HG03558 (cell line): Measurements from ENCODE around the gene ZFPL1.
A peak's percentile ranks its signal among the peaks of the same experiment; 100 is the strongest.

Experiments used
- ATAC-seq: cut with Tn5 transposase; IDR thresholded peaks from one replicate; pipeline ENCODE4 v1.9.1; 2021; ENCODE audit warnings: moderate number of reproducible peaks; ENCODE audit not compliant: unreplicated experiment; ENCODE audit errors: extremely low read depth

ZFPL1 gene

DNA sequence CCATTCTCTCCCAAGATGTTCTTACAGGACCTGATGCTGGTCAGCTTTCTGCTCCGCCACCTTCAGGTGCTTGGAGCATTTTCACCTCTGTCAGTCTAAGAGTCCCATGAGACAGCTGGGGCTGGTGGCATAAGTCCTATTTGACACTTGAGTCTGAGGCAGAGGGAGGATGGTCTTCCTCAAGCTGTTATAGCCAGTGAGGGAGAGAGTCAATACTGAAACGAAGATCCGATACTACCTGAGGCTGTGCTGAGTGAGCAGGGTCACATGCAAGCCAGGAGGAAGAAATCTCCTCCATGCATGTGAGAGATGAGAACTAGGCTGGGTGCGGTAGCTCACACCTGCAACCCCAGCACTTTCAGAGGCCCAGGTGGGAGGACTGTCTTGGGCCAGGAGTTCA is 5.6 kb downstream of the ZFPL1 start:
- no peak for ATAC-seq

DNA sequence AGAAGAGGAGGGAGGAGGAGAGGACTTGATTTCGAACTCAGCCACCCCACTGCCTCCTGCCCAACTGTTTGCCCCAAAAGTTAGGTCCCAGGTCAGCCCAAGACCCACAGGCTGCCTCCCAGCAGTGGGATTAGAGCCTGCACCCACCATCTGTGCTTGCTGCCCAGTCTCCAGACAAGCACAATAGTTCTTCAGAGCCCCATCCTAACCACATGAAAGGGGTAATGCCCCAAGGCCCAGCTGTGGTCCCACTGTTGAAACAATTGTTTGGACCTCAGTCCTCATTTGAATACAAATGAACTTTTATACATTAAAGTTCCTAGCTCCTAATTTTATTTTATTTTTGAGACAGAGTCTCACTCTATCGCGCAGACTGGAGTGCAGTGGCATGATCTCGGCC is 6.6 kb downstream of the ZFPL1 start:
- no peak for ATAC-seq

DNA sequence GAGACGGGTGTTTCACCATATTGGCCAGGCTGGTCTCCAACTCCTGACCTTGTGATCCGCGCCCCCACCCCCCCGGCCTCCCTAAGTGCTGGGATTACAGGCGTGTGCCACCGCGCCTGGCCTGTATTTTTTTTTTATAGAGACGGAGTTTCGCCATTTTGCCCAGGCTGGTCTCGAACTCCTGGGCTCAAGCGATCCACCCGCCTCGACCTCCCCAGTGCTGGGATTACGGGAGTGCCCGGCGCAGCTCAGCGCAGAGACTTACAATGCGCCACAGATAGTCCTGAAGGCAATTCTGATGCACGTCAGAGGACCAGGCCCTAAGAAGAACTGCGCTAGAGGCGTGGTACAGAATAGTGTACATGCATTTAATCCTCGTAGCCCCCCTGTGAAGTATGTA is 11.4 kb downstream of the ZFPL1 start:
- no peak for ATAC-seq

DNA sequence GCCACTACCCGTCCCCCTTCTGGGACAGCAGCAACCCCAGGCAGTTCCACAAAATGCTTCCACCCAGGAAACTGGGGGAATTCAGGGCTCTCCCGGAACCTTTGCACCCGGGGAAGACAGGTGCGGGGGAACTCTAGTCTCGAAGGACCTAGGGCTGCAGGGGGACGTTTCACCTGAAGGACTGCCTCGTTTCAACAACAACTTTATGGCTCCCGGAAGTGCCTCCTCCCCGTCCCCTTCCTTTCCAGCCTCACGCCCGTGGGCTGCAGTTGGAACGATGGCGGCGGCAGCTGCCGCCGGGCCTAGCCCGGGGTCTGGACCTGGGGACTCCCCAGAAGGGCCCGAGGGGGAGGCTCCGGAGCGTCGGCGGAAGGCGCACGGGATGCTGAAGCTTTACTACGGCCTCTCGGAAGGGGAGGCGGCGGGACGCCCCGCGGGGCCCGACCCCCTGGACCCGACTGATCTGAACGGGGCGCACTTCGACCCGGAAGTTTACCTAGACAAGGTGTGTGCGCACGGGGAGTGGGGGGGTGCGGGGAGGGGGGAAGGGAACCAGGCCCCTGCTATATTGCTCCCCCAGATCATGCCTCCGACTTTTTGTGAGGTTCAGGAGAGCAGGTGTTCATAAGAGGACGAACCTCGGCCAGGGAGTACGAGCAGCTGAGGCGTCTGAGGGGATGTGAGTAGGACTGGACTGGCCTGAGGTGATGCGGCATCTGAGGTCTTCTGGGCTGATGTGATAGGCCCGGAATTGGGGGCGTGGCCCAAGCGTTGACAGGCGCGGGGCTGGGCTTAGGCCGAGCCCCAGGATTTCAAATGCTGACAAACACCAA is 12.2 kb downstream of the ZFPL1 start, which contains the start of gene VPS51:
Gene VPS51 (plus strand): TSS at position 241 of the 833 bp plus-strand sequence. CDS start 37 bp downstream, at position 278.
- no peak for ATAC-seq

GRCh38 chr11:65096926-65097325 is 12.9 kb downstream of the ZFPL1 start:
- ATAC-seq = no peak

- ATAC-seq = no peak
Measured at GRCh38 chr11:65100674-65101350, 16.8 kb downstream of the ZFPL1 start.

DNA sequence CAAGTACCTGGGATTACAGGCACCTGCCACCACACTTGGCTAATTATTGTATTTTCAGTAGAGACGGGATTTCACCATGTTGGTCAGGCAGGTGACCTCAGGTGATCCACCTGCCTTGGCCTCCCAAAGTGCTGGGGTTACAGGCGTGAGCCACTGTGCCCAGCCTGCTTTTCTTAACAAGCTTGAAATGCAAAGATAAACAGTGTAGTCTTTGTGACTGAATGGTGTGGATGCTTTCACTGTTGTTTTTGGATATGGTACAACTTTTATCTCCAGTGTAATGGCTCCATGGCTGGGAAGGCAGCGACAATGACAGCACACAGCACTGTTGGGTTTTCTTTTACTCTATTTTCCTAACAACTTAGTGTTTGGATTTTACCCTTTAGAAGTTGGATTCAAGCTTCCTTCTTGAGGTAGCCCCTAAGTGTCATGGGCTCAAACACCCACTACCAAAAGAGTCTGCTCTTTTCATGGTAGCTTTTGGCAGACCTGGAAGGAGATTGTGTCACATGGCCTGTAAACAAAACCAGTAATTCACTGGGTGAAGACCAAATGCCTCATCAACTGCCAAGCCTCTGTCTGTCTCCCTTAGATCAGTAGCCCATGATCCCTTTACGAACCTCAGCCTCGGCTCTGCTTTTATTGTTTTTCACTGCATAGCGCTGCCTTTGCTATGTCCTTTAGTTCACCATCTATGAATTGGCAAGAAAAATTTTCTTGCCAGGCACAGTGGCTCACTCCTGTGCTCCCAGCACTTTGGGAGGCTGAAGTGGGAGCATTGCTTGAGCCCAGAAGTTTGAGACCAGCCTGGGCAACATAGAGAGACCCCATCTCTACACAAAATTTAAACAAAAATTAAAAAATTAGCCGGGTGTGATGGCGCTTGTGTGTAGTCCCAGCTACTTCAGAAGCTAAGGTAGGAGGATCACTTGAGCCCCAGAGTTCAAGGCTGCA is 18.4 kb downstream of the ZFPL1 start:
- no peak for ATAC-seq

GRCh38 chr11:65103476-65103875 is 19.5 kb downstream of the ZFPL1 start:
- ATAC-seq = no peak

- no peak for ATAC-seq
Measured at GRCh38 chr11:65104628-65105027, 20.6 kb downstream of the ZFPL1 start.

DNA sequence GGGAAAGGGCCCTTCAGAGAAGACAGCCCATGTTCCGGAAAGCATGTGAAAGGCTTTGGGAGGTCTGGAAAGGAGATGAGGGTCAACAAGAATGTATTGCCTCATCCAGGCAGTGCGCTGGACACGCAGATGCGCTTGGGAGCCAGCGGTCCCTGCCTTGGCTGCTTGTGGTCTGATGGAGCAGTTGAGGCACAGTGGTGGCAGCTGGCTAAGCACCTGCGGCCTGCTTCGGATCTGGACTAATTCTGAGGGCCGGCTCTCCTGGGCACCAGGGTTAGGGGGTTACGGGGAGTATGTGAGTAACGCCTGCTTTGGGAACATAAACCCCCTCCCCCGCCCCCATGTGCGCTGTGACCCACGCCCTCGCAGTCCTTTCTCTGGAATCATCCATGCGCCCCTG is 23.1 kb downstream of the ZFPL1 start:
- ATAC-seq = no peak

GRCh38 chr11:65107751-65108468 is 23.9 kb downstream of the ZFPL1 start:
- no peak for ATAC-seq

DNA sequence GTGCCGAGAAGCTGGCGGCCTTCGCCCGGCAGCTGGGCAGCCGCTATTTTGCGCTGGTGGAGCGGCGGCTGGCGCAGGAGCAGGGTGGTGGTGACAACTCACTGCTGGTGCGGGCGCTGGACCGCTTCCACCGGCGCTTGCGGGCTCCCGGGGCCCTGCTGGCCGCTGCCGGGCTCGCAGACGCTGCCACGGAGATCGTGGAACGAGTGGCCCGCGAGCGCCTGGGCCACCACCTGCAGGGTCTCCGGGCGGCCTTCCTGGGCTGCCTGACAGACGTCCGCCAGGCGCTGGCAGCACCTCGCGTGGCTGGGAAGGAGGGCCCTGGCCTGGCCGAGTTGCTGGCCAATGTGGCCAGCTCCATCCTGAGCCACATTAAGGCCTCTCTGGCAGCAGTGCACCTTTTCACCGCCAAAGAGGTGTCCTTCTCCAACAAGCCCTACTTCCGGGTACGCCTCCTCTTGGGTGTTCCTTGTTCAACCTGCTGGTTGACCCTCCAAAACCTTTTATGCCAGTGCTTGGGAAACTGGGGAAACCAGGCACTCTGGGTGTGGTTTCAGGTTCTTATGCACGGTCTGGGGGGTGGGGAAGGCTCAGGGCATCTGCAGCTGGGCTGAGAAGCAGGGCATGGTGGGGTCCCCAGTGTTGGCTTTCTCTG is 24.6 kb downstream of the ZFPL1 start:
- ATAC-seq = no peak

GRCh38 chr11:65109231-65110198 is 25.5 kb downstream of the ZFPL1 start:
- no peak for ATAC-seq

DNA sequence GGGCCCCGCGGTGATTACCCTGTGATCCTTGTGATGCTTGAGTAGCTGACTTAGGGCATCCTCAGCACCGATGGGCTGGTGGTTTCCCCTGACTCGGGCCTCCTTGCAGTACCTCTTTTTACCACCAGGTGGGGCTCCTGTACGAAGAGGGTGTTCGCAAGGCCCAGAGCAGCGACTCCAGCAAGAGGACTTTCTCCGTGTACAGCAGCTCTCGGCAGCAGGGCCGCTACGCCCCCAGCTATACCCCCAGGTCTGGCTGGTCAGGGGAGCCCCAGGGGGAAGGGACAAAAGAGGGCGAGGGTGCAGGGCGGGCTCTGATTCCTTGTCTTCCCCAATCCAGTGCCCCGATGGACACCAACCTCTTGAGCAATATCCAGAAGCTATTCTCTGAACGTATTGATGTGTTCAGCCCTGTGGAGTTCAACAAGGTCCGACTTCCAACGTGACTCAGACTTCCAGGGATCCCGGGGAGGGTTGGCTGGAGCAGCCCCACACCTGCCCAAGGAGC is 26.4 kb downstream of the ZFPL1 start:
- ATAC-seq = no peak

GRCh38 chr11:65111159-65111743 is 27.2 kb downstream of the ZFPL1 start:
- no peak for ATAC-seq

DNA sequence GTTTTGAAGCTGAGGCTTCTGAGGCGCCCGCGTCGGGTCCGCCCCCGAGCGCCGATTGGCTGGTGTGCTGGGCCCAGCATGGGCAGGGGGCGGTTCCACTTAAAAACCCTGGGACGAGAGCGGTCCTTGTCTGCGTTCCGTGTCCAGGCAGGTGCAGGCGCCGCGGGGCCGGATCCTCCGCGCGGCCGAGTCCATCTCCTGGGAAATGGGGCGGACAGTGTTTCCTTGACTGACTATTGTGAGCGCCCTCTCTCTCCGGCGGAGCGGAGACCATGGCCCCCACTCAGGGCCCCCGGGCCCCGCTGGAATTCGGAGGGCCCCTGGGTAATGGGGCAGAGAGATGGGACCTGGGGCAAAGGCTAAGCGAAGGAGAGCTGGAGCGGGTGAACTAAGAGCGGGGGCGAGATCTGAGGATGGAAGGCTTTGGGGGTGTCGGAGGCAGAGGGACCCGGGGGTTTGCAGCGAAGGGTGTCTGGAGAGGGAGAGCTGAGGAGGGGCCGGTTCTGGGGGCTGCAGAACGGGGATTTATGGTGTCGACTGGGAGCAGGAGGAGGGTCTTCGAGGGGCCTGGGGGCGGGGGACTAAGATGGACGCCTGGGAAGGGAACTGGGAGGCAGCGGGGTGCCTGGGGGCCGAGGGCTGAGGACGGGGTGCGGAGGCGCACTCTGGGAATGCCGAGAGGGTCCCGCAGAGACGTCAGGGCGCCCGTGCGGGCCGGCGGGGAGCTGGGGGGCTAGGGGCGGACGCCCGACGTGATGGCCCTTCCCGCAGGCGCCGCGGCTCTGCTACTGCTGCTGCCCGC is 27.9 kb downstream of the ZFPL1 start, which contains the start of gene TM7SF2:
Gene TM7SF2 (plus strand): TSS at position 129 of the 802 bp plus-strand sequence. CDS start 144 bp downstream, at position 273.
- peak; percentile 48 for ATAC-seq
